Neural progenitor cell (in vitro differentiated cells): ENCODE data around the gene CEBPZ. TPM values are rescaled to one million over a fixed set of nuclear protein-coding genes. Genes with fewer than 3 reads are reported as not detected.
A peak's percentile ranks its signal among the peaks of the same experiment; 100 is the strongest.

Source experiments
- DNase-seq: peaks from one replicate; pipeline ENCODE4 v3.0.0-alpha.2; 2016; ENCODE audit warnings: low spot score
- H2AFZ ChIP-seq: fragments of 200-600 bp; sonication (generic); replicated peaks from 2 replicates; pipeline ENCODE4 v1.6.1; 2016; ENCODE audit warnings: antibody characterized with exemption
- H3F3A ChIP-seq: fragments of 200-600 bp; sonication (generic); 2 replicates; pipeline ENCODE4 v1.6.1; 2016; ENCODE audit warnings: antibody characterized with exemption, low read depth
- H3K27ac ChIP-seq: fragments of 200-600 bp; sonication (generic); 2 replicates; pipeline ENCODE4 v1.5.1; 2016; ENCODE audit warnings: mild to moderate bottlenecking
- H3K27me3 ChIP-seq: fragments of 200-600 bp; sonication (generic); 2 replicates; pipeline ENCODE4 v1.6.1; 2016; ENCODE audit warnings: mild to moderate bottlenecking, moderate library complexity
- H3K36me3 ChIP-seq: fragments of 200-600 bp; sonication (generic); 2 replicates; pipeline ENCODE4 v1.5.1; 2016
- H3K4me1 ChIP-seq: fragments of 200-600 bp; sonication (generic); 2 replicates; pipeline ENCODE4 v1.6.1; 2016; ENCODE audit warnings: mixed run types
- H3K4me2 ChIP-seq: fragments of 200-600 bp; sonication (generic); 2 replicates; pipeline ENCODE4 v1.6.1; 2016
- H3K4me3 ChIP-seq: fragments of 200-600 bp; sonication (generic); 2 replicates; pipeline ENCODE4 v1.5.1; 2016
- H3K79me2 ChIP-seq: fragments of 200-600 bp; sonication (generic); 2 replicates; pipeline ENCODE4 v1.6.1; 2016; ENCODE audit warnings: low read depth
- H3K9ac ChIP-seq: fragments of 200-600 bp; sonication (generic); 2 replicates; pipeline ENCODE4 v1.6.1; 2016
- H3K9me3 ChIP-seq: fragments of 200-600 bp; sonication (generic); 2 replicates; pipeline ENCODE4 v1.5.1; 2016; ENCODE audit warnings: low read depth
- H4K20me1 ChIP-seq: fragments of 200-600 bp; sonication (generic); 2 replicates; pipeline ENCODE4 v1.6.1; 2016; ENCODE audit warnings: low read depth
- H3K27ac Mint-ChIP-seq: 3 replicates; pipeline ENCODE4 v1.8.0; 2021; ENCODE audit warnings: mixed read lengths
- H3K27me3 Mint-ChIP-seq: 2 replicates; pipeline ENCODE4 v1.8.0; 2022; ENCODE audit warnings: low read depth, mild to moderate bottlenecking, inconsistent platforms, moderate library complexity, mixed read lengths; ENCODE audit not compliant: insufficient read depth
- H3K36me3 Mint-ChIP-seq: 3 replicates; pipeline ENCODE4 v1.8.0; 2021; ENCODE audit warnings: mixed read lengths
- H3K4me1 Mint-ChIP-seq: 3 replicates; pipeline ENCODE4 v1.8.0; 2021; ENCODE audit warnings: mixed read lengths
- H3K4me3 Mint-ChIP-seq: 3 replicates; pipeline ENCODE4 v1.8.0; 2021; ENCODE audit warnings: mild to moderate bottlenecking, moderate library complexity, mixed read lengths
- H3K9me3 Mint-ChIP-seq: 3 replicates; pipeline ENCODE4 v1.8.0; 2020; ENCODE audit warnings: mixed read lengths
- CTCF ChIP-seq: fragments of 200-600 bp; sonication (generic); IDR thresholded peaks from 2 replicates; pipeline ENCODE4 v1.5.1; 2017; ENCODE audit warnings: antibody characterized with exemption, mild to moderate bottlenecking
- EZH2 ChIP-seq: fragments of 200-600 bp; sonication (generic); IDR thresholded peaks from 2 replicates; pipeline ENCODE4 v1.6.1; 2017; ENCODE audit warnings: antibody characterized with exemption, mild to moderate bottlenecking, moderate library complexity
- EZH2phosphoT487 ChIP-seq: fragments of 200-600 bp; sonication (generic); IDR thresholded peaks from 2 replicates; pipeline ENCODE4 v1.6.1; 2017; ENCODE audit warnings: antibody characterized with exemption
- total RNA-seq: library from RNA; depleted of rRNA; stranded (reverse); fragments of >200 nt; gene quantifications from 2 replicates; pipeline ENCODE4 v1.2.3, GENCODE V29; 2015; ENCODE audit warnings: low replicate concordance

CEBPZ gene
- total RNA-seq, 1 donor from 2014 or later = 86.6 TPM

GRCh38 chr2:37167636-37168180, 63.7 kb downstream of the CEBPZ start:
- Mint-ChIP-seq H3K36me3 (peaks cover 6% of the 10 kb centered on the region), H3K4me1 (no peaks in the 10 kb centered on the region)

GRCh38 chr2:37164757-37165156, 66.6 kb downstream of the CEBPZ start:
- Histone ChIP-seq H3K27ac (no peak overlapping the region), H3K4me1 (no peaks in the 10 kb centered on the region), H3K9ac (no peak overlapping the region), H3K27me3 (no peaks in the 10 kb centered on the region), H3K9me3 (peaks cover 8% of the 10 kb centered on the region), H3K4me3 (no peak overlapping the region), H4K20me1 (no peaks in the 10 kb centered on the region), H3K79me2 (no peaks in the 10 kb centered on the region), H2AFZ (no peak overlapping the region), H3K36me3 (peaks cover 7% of the 10 kb centered on the region), H3K4me2 (no peak overlapping the region), H3F3A (no peaks in the 10 kb centered on the region)
- Mint-ChIP-seq H3K27ac (no peak overlapping the region), H3K9me3 (peaks cover 26% of the 10 kb centered on the region), H3K36me3 (peaks cover 6% of the 10 kb centered on the region), H3K4me3 (no peak overlapping the region), H3K27me3 (peaks cover 2% of the 10 kb centered on the region), H3K4me1 (no peaks in the 10 kb centered on the region)
- no peak for TF ChIP-seq CTCF
- TF ChIP-seq EZH2phosphoT487 = no peak
- no peak for TF ChIP-seq EZH2
- no peak for DNase-seq

More at GRCh38 chr2:37167636-37168180, 63.7 kb downstream of the CEBPZ start:
- Histone ChIP-seq H3K79me2 (no peaks in the 10 kb centered on the region), H3K9me3 (peaks cover 8% of the 10 kb centered on the region), H4K20me1 (no peaks in the 10 kb centered on the region), H3K4me1 (no peaks in the 10 kb centered on the region), H3K27ac (no peak overlapping the region), H3K4me3 (no peak overlapping the region), H3F3A (no peaks in the 10 kb centered on the region), H3K27me3 (no peaks in the 10 kb centered on the region), H3K4me2 (no peak overlapping the region), H3K36me3 (peaks cover 7% of the 10 kb centered on the region), H2AFZ (no peak overlapping the region), H3K9ac (no peak overlapping the region)
- Mint-ChIP-seq H3K27me3 (peaks cover 2% of the 10 kb centered on the region), H3K4me3 (no peak overlapping the region), H3K9me3 (peaks cover 26% of the 10 kb centered on the region), H3K27ac (no peak overlapping the region)
- no peak for DNase-seq
- TF ChIP-seq CTCF = no peak
- TF ChIP-seq EZH2 = no peak
- TF ChIP-seq EZH2phosphoT487 = no peak

- Mint-ChIP-seq H3K4me1 (peaks cover 13% of the 10 kb centered on the region), H3K36me3 (peaks cover 16% of the 10 kb centered on the region), H3K9me3 (no peaks in the 10 kb centered on the region), H3K27me3 (peaks cover 6% of the 10 kb centered on the region), H3K4me3 (peak within 1 kb of the TSS; percentile 91), H3K27ac (peak within 1 kb of the TSS; percentile 32)
- no peaks in the 10 kb centered on the region for H3K9me3 ChIP-seq
- H3K4me1 ChIP-seq = peaks cover 4% of the 10 kb centered on the region
- peaks cover 37% of the 10 kb centered on the region for H3K79me2 ChIP-seq
- H3K27ac ChIP-seq = no peak within 1 kb of the TSS
- no peaks in the 10 kb centered on the region for H4K20me1 ChIP-seq
- peak within 1 kb of the TSS; percentile 95 for H2AFZ ChIP-seq
- H3K36me3 ChIP-seq = peaks cover 3% of the 10 kb centered on the region
- H3K9ac ChIP-seq = peak within 1 kb of the TSS; percentile 48
- peak; percentile 89 for DNase-seq
- H3F3A ChIP-seq = no peaks in the 10 kb centered on the region
- TF ChIP-seq EZH2phosphoT487 = no peak
- TF ChIP-seq CTCF = no peak
- no peak for TF ChIP-seq EZH2
- peak within 1 kb of the TSS; percentile 87 for H3K4me2 ChIP-seq
- peaks cover 9% of the 10 kb centered on the region for H3K27me3 ChIP-seq
- H3K4me3 ChIP-seq = peak within 1 kb of the TSS; percentile 69
Measured at GRCh38 chr2:37156857-37157714, 74.3 kb downstream of the CEBPZ start, which contains the start of gene EIF2AK2. TSS of gene EIF2AK2 (minus strand) at chr2:37156980. CDS start at chr2:37147806, 9,174 bp downstream.
